ENCODE results near the gene LZTFL1.

LZTFL1 gene

DNA sequence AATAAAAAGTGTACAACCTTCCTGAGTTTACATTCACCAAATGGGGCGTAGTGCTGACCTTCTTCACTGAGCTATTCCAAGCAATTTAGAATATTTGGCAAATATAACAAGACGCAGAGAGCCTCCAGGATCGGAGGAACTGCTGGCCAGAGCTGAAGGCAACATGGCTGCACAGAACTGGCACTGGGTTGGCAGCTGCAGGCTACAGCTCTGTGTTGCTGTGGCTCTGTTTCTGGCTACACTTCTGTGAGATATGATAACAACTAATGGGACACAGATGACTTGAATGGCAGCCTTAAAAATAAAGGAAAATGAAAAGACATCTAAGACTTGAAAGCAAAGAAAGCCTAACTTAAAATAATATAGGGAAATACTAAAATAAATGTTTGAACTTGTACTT, 34.8 kb downstream of the LZTFL1 start:
- DNase-seq: no peak

- DNase-seq: no peak
These were observed 35.8 kb downstream of the LZTFL1 start for GRCh38 chr3:45806072-45806471.

- no peak for DNase-seq
These were observed 38.5 kb downstream of the LZTFL1 start for GRCh38 chr3:45803252-45803935.

- DNase-seq: no peak
These were observed 39.8 kb downstream of the LZTFL1 start for GRCh38 chr3:45802146-45802545.

DNA sequence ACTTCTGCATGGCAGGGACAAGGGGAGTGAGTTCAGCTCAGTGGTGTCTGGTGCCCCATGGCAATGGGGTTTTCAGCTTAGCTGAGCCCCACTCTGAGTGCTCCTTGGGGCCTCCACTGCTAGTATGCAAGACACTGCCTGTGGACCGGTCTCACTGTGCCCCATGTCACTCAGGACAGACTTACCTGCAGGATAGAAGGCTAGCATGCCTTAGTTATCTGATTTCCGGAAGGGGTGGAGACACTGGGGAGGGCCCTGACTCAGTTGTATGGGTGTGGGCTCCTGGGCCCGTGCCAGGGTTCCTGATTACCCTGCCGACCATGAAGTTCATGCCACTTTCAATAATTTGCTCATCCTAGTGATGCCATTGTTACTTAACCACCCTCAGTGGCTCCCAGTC, 41.3 kb downstream of the LZTFL1 start:
- DNase-seq: no peak

DNA sequence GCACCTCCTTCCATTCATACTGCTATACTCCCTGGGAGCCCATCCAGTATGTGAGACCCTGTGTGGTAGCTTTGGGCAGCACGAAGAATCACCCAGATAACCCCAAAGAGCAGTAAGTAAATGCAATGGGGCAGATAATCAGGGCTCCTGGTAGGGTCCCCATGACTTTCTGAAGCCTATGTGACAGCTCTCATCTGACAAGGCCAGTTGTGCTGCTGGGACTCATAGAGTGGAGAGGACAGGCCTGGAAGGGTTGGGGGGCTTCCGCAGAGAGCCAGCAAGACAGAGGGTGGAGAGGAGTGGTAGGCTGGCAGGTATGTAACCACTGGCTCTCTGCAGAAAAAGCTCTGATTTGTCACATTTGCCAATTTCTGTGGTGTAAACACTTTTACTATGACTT, 42.3 kb downstream of the LZTFL1 start:
- no peak for DNase-seq

GRCh38 chr3:45798034-45798433, 43.9 kb downstream of the LZTFL1 start:
- DNase-seq: no peak

DNA sequence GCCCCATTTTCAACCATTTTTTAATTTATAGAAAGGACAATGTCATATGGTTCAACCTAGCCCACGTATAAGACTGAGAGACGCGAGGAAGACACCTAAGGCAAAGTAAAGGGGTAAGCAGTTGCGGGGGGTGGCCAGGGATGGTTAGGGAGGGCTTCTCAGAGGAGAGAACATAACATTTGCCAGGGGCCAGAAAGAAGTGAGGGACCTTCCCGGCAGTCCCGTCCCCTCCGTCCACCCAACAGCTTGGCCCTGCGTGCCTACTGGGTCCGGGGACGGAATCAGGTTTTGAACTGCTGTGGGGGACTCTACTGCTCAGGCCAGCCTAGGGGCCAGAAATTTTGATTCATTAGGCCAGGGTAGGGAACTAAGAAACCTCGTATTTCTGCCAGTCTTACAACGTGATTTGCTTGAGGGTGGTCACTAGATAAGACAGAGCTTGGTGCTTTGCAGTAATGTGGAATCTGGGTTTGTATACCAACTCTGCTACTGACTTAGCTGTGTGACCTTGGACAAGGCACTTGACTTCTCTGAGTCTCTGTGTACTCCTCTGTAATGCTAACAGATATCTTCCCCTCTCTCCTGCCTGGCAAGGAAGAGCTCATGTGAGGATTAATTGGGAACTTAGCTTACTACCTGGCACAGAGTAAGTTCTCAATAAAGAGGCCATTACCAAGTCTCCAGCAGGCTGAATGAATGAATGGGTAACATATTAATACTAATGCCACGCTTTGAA, 44.8 kb downstream of the LZTFL1 start:
- DNase-seq: no peak

DNA sequence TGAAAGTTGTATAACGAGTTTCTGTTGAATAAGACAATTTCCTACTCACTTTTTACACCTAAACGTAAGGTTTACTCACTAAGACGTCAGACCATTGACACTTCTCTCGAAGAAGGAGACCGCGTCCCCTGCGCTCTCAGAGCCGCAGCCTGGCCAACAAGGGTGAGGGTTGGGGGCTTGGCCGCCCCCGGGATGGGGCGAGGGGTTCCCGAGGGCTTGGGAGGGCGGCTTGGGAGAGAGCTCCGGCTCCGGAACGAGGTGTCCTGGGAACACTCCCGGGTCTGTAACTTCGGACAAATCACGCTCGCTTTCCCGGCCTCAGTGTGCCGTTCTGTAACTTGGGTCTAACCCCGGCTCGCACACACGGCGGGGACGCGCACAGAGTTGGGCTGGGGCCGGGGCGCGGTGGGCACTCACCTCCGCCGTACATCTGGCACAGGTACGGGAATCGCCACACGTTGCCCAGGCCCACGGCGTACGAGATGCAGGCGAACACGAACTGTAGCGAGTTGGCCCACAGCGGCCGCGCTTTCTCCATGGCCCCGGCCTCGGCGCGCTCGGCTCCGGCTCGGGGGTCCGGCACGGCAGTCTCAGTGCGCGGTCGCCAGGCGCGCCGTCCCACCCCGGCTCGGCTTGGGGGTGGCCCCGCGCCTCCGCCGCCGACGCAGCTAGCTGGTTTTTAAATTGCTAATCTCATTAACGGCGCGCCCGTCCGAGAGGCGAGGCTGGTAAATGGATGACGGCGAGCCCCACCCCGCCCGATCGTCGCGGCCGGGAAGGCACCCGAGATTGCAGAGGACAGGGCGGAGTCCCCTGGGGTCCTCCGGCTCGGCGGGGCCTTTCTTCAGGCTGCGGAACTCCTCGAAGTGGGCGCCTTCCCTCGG, 45.8 kb downstream of the LZTFL1 start, which contains the start of gene SLC6A20:
TSS of gene SLC6A20 (minus strand) at position 655 of the 884 bp plus-strand sequence. CDS start at position 538, 117 bp downstream.
- no peak for DNase-seq

- DNase-seq: no peak
These were observed 46.4 kb downstream of the LZTFL1 start for GRCh38 chr3:45795509-45795881.

GRCh38 chr3:45794660-45795059, 47.3 kb downstream of the LZTFL1 start:
- no peak for DNase-seq

DNA sequence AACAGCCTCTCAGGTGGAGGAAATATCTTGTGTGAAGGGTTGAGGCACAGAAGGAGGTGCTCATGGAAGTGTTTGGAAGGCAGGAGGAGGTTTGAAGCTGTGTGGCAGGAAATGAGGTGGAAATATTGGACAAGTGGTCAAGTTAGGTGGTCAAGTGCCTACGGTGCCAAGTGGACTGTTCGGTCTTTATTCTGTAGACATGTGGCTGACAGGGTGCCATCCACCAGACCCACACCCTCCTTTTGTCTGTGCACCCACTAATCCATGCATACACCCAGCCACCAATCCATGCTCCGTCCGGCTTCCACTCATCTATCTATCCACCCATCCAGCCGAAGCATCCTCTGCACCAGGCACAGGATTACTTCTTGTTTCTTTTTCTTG, 47.8 kb downstream of the LZTFL1 start:
- DNase-seq: no peak

- DNase-seq: no peak
These were observed 48.3 kb downstream of the LZTFL1 start for GRCh38 chr3:45793482-45794176.

GRCh38 chr3:45792516-45793172, 49.3 kb downstream of the LZTFL1 start:
- no peak for DNase-seq

DNA sequence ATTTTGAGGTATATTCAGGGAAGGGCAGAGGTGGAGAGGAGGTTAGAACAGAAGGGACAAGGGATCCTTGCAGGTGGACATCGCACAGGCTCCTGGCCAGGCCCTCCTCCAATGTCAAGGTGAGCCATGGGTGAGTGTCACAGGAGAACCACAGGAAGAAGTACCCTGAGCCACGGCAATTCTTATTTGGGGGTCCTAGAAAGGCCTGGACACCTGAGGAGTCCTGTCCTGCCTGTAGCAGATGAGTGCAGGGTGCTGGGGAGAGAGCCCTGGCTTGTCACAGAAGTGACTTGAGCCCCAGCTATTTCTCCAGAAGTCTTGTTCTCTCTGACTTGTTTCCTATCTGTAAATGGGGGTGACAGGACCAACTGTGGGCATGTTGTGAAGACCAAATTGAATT, 49.9 kb downstream of the LZTFL1 start:
- DNase-seq: no peak

DNA sequence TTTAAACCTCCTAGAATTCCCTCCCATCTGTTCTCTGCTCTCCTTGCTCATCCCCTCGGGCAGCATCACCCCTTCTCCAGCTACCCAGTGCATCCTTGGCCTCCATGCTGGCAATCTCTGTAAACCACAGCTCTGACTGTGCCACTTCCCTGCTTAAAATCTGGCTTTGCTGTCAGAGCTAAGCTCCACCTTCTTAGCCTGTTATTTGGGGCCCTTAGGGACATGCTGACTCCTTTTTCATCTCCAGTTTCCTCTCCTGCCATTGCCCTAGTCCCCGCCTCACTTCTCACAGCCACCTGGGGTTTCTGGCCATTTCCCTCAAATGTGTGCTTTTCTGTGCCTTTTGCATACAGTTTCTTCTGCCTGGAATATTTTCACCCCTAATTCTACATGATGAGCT, 51.3 kb downstream of the LZTFL1 start:
- no peak for DNase-seq

- no peak for DNase-seq
These were observed 52.6 kb downstream of the LZTFL1 start for GRCh38 chr3:45789235-45789812.

DNA sequence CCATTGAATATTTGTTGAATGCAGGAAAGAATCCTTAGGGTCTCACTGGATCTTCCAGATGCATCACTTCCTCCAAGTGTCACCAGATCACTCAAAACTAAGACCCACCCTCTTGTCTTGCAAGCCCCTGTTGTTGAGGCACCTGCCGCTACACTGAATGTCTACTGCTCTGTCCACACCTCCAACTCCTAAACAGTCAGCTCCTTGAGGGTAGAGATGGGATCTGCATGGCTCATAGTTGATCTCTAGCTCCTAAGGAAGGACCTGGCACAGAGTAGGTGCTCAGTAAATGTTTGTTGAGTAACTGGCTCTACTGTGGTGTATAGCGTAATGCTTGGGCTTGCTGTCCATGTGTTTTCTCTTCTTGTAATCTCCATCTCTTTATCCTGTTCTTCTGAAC, 54.4 kb downstream of the LZTFL1 start:
- DNase-seq: no peak

GRCh38 chr3:45786801-45787495, 55.0 kb downstream of the LZTFL1 start:
- DNase-seq: no peak

- no peak for DNase-seq
These were observed 56.2 kb downstream of the LZTFL1 start for GRCh38 chr3:45785605-45786150.

DNA sequence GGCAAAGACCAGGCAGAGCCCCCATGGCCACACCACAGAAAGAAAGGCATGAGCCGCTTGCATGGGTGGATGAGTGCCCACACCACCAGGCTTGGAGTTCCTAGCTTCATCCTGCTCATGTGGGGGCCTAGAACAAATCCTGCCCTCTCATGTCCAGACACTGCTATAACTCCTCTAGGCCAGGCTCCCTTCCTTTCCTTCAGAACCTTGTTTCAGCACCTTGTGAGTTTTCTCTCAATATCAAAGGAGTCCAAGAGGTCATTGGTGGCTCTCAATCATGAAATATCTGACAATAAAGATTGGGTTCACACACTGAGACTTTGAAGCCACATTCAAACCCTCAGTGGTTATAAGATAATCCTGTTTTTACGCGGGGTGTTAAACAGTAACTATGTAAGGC, 58.3 kb downstream of the LZTFL1 start:
- DNase-seq: no peak

Data from NCI-H2107 (cell line).